ENCODE measurements around the gene OTOF. TPM values are rescaled to one million over a fixed set of nuclear protein-coding genes. Genes with fewer than 3 reads are reported as not detected.

OTOF gene
- polyA plus RNA-seq, 4 donors, result 0.09 to 0.32 (median 0.20) TPM

- no peak for DNase-seq (ENCODE audit: low read depth in 4 of 4, low spot score in 3 of 4)
Measured at GRCh38 chr2:26466662-26467310, 11.1 kb downstream of the OTOF start.

GRCh38 chr2:26465981-26466471 is 11.9 kb downstream of the OTOF start:
- DNase-seq (ENCODE audit: low read depth in 4 of 4, low spot score in 3 of 4), result no peak

- no peak for DNase-seq (ENCODE audit: low read depth in 4 of 4, low spot score in 3 of 4)
Measured at GRCh38 chr2:26465266-26465925, 12.5 kb downstream of the OTOF start.

- no peak for DNase-seq (ENCODE audit: low read depth in 4 of 4, low spot score in 3 of 4)
Measured at GRCh38 chr2:26464390-26465265, 13.3 kb downstream of the OTOF start.

- no peak for DNase-seq (ENCODE audit: low read depth in 4 of 4, low spot score in 3 of 4)
Measured at GRCh38 chr2:26463244-26464192, 14.4 kb downstream of the OTOF start.

GRCh38 chr2:26462511-26463243 is 15.2 kb downstream of the OTOF start:
- no peak for DNase-seq (ENCODE audit: low read depth in 4 of 4, low spot score in 3 of 4)

- DNase-seq (ENCODE audit: low read depth in 4 of 4, low spot score in 3 of 4), result no peak
Measured at GRCh38 chr2:26462100-26462499, 15.8 kb downstream of the OTOF start.

- no peak for DNase-seq (ENCODE audit: low read depth in 4 of 4, low spot score in 3 of 4)
Measured at GRCh38 chr2:26461601-26462023, 16.3 kb downstream of the OTOF start.

GRCh38 chr2:26460613-26461031 is 17.3 kb downstream of the OTOF start:
- no peak for DNase-seq (ENCODE audit: low read depth in 4 of 4, low spot score in 3 of 4)

- no peak for DNase-seq (ENCODE audit: low read depth in 4 of 4, low spot score in 3 of 4)
Measured at GRCh38 chr2:26459991-26460612, 17.8 kb downstream of the OTOF start.

- no peak for DNase-seq (ENCODE audit: low read depth in 4 of 4, low spot score in 3 of 4)
Measured at GRCh38 chr2:26458365-26459042, 19.4 kb downstream of the OTOF start.

GRCh38 chr2:26457695-26458364 is 20.1 kb downstream of the OTOF start:
- no peak for DNase-seq (ENCODE audit: low read depth in 4 of 4, low spot score in 3 of 4)

- DNase-seq (ENCODE audit: low read depth in 4 of 4, low spot score in 3 of 4), result no peak
Measured at GRCh38 chr2:26457251-26457666, 20.7 kb downstream of the OTOF start.

- DNase-seq (ENCODE audit: low read depth in 4 of 4, low spot score in 3 of 4), result no peak
Measured at GRCh38 chr2:26456440-26457250, 21.3 kb downstream of the OTOF start.

GRCh38 chr2:26455670-26456439 is 22.1 kb downstream of the OTOF start:
- DNase-seq (ENCODE audit: low read depth in 4 of 4, low spot score in 3 of 4), result no peak

- no peak for DNase-seq (ENCODE audit: low read depth in 4 of 4, low spot score in 3 of 4)
Measured at GRCh38 chr2:26455037-26455669, 22.8 kb downstream of the OTOF start.
